ENCODE data around the gene SPATA3.

GRCh38 chr2:231041061-231041689 lies 45.3 kb downstream of the SPATA3 start:
- TF ChIP-seq CTCF (IDR thresholded peaks at IDR 0.05) (no peak), POLR2A (IDR thresholded peaks at IDR 0.05) (no peak)

Measured in tibial nerve (tissue), 3 donors.